Stimulated activated naive CD8-positive, alpha-beta T cell treated with anti-CD3 and anti-CD28 coated beads, Interleukin-15, amount 100 ng/mL, for 72 hours (primary cell): ENCODE data around the gene MCM3.
A peak's percentile ranks its signal among the peaks of the same experiment; 100 is the strongest.

Experiments used
- ATAC-seq: fragments of 150-1000 bp; cut with Tn5 transposase; 2 replicates; pipeline ENCODE4 v1.10.0; 2021; ENCODE audit warnings: mild to moderate bottlenecking, moderate library complexity
- DNase-seq, 2 donors: peaks; one replicate each; pipeline ENCODE4 v3.0.0; 2021 to 2022
- H3K27ac Mint-ChIP-seq, 2 donors: one replicate each; pipeline ENCODE4 v1.8.0; 2022; ENCODE audit warnings: mild to moderate bottlenecking in 2 of 2, mixed read lengths in 2 of 2, moderate library complexity in 2 of 2
- H3K27me3 Mint-ChIP-seq: one replicate; pipeline ENCODE4 v1.8.0; 2022; ENCODE audit warnings: mixed read lengths
- H3K4me1 Mint-ChIP-seq: one replicate; pipeline ENCODE4 v1.8.0; 2022; ENCODE audit warnings: mild to moderate bottlenecking, mixed read lengths
- H3K4me3 Mint-ChIP-seq, 2 donors: one replicate each; pipeline ENCODE4 v1.8.0; 2022; ENCODE audit warnings: mild to moderate bottlenecking in 2 of 2, mixed read lengths in 2 of 2, moderate library complexity in 1 of 2
- H3K9me3 Mint-ChIP-seq, 2 donors: one replicate each; pipeline ENCODE4 v1.8.0; 2022; ENCODE audit warnings: mixed read lengths in 2 of 2

MCM3 gene

GRCh38 chr6:52306972-52307870 is 22.7 kb upstream of the MCM3 start:
- peaks cover 75% of the 10 kb centered on the region for H3K4me1 Mint-ChIP-seq
- no peak for DNase-seq
- H3K9me3 Mint-ChIP-seq, result no peaks in the 10 kb centered on the region
- H3K27me3 Mint-ChIP-seq, result no peaks in the 10 kb centered on the region
- peak overlapping the region; percentile 93 to 96 for H3K27ac Mint-ChIP-seq
- ATAC-seq, result peak; percentile 32
- H3K4me3 Mint-ChIP-seq, result peak overlapping the region; percentile 76 to 84

- H3K4me3 Mint-ChIP-seq, result peak overlapping the region; percentile 71 to 76
- ATAC-seq (peak; percentile 24), DNase-seq (no peak)
- H3K27me3 Mint-ChIP-seq, result no peaks in the 10 kb centered on the region
- H3K27ac Mint-ChIP-seq, result peak overlapping the region; percentile 93 to 96
- H3K4me1 Mint-ChIP-seq, result peaks cover 86% of the 10 kb centered on the region
- H3K9me3 Mint-ChIP-seq, result peaks cover 0 to 4% of the 10 kb centered on the region in 2 donors
Measured at GRCh38 chr6:52305948-52306767, 21.6 kb upstream of the MCM3 start.

GRCh38 chr6:52305411-52305810 is 20.9 kb upstream of the MCM3 start:
- H3K4me1 Mint-ChIP-seq, result peaks cover 93% of the 10 kb centered on the region

DNA sequence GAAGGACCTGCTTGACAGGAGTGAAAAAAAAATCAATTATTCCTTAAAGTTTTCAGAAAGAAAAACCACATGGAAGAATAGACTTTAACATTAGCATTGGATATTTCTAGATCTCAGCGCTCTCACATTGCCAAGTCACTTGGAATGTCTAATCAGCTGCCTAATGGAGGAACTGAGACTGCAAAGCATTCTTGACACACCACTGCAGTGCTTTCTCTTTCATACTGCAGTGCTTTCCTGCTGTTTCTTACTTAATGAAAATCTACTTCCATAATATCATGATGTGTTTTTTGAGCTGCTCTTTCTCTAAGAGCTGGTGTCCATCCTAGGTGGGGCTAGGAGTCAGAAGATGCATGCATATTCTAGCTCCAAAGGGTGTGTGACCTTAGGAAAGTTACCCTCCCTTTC is 20.4 kb upstream of the MCM3 start:
- Mint-ChIP-seq H3K27me3 (no peaks in the 10 kb centered on the region), H3K27ac (peak overlapping the region; percentile 79 to 96), H3K9me3 (peaks cover 0 to 7% of the 10 kb centered on the region in 2 donors), H3K4me1 (peaks cover 95% of the 10 kb centered on the region), H3K4me3 (peak overlapping the region; percentile 71 to 76)
- ATAC-seq (no peak), DNase-seq (no peak)

More at GRCh38 chr6:52305411-52305810, 20.9 kb upstream of the MCM3 start:
- H3K4me3 Mint-ChIP-seq, result peak overlapping the region; percentile 71 to 76
- peak overlapping the region; percentile 93 to 96 for H3K27ac Mint-ChIP-seq
- DNase-seq (no peak), ATAC-seq (no peak)
- peaks cover 0 to 7% of the 10 kb centered on the region in 2 donors for H3K9me3 Mint-ChIP-seq
- H3K27me3 Mint-ChIP-seq, result no peaks in the 10 kb centered on the region

DNA sequence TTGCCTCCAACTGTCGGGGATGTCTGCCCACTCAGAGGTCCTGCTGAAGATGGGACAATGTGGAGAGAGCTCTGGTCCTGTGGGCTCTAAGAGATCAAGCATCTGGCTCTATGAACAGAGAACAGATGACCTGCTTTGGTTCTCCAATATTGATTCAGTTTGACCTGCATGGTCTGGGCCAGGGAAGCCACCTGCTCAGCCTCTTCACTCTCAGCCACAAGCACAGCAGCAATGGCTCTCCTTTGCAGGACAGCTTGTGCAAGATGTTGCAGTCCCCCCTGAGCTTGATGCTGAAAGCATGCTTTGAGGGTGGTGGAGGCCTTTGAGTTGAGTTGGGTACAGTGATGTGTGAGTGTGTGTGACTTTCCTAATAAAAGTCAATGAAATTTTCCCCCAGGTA is 18.6 kb upstream of the MCM3 start:
- DNase-seq, result no peak
- Mint-ChIP-seq H3K27me3 (no peaks in the 10 kb centered on the region), H3K4me1 (peaks cover 97% of the 10 kb centered on the region), H3K4me3 (no peak overlapping the region), H3K9me3 (peaks cover 0 to 7% of the 10 kb centered on the region in 2 donors), H3K27ac (peak overlapping the region in 1 of 2 donors; percentile 71)
- ATAC-seq, result no peak

DNA sequence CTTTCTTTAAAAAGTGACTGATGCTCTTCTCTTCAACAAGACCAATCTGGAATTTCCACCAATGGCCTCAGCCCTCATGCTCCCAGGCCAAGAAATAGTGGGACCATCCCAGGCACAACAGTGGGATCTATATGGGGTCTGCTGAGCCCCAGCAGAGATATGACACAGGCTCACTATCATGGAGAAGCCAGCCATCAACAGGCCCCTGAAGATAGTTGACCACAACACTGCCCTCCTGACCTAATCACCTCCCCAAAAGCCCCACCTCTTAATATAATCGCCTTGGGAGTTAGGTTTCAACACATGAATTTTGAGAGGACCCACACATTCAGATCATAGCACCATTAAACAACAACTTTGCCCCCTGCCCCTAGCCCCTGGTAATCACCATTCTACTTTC is 16.8 kb upstream of the MCM3 start:
- peaks cover 97% of the 10 kb centered on the region for H3K4me1 Mint-ChIP-seq
- H3K27ac Mint-ChIP-seq, result no peak overlapping the region
- H3K4me3 Mint-ChIP-seq, result no peak overlapping the region
- no peaks in the 10 kb centered on the region for H3K27me3 Mint-ChIP-seq
- peaks cover 0 to 7% of the 10 kb centered on the region in 2 donors for H3K9me3 Mint-ChIP-seq
- no peak for DNase-seq
- no peak for ATAC-seq

DNA sequence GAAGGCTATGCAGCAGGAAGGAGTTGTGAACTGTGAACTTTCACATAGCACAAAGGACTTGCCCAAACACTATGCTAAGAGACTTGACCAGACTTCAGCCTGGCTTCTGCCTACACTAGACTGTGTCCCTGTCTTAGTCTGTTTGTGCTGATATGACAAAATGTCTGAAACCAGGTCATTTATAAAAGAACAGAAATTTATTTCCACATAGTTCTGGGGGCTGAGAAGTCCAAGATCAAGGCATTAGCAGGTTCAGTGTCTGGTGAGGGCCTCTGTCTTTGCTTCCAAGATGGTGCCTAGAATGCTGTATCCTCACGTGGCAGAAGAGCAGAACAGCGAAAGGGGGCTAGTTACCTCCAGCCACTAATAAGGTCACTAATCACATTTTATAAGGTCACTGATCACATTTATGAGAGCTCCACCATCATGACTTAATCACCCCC is 16.0 kb upstream of the MCM3 start:
- Mint-ChIP-seq H3K27me3 (no peaks in the 10 kb centered on the region), H3K4me3 (no peak overlapping the region), H3K27ac (no peak overlapping the region), H3K4me1 (peaks cover 97% of the 10 kb centered on the region), H3K9me3 (peaks cover 7% of the 10 kb centered on the region in 2 donors)
- ATAC-seq (no peak), DNase-seq (no peak)

GRCh38 chr6:52299653-52300052 is 15.1 kb upstream of the MCM3 start:
- no peak for DNase-seq
- no peak overlapping the region for H3K4me3 Mint-ChIP-seq
- H3K27ac Mint-ChIP-seq, result no peak overlapping the region
- H3K27me3 Mint-ChIP-seq, result no peaks in the 10 kb centered on the region
- peaks cover 7 to 8% of the 10 kb centered on the region in 2 donors for H3K9me3 Mint-ChIP-seq
- H3K4me1 Mint-ChIP-seq, result peaks cover 94% of the 10 kb centered on the region
- no peak for ATAC-seq

- Mint-ChIP-seq H3K4me1 (peaks cover 83% of the 10 kb centered on the region), H3K4me3 (peak overlapping the region; percentile 57 to 60)
Measured at GRCh38 chr6:52297433-52297832, 12.9 kb upstream of the MCM3 start.

GRCh38 chr6:52293067-52293466 is 8.5 kb upstream of the MCM3 start:
- H3K4me1 Mint-ChIP-seq, result peaks cover 50% of the 10 kb centered on the region
- DNase-seq (no peak), ATAC-seq (no peak)
- H3K4me3 Mint-ChIP-seq, result no peak overlapping the region
- no peaks in the 10 kb centered on the region for H3K27me3 Mint-ChIP-seq
- peaks cover 0 to 8% of the 10 kb centered on the region in 2 donors for H3K9me3 Mint-ChIP-seq
- H3K27ac Mint-ChIP-seq, result no peak overlapping the region

More at GRCh38 chr6:52297433-52297832, 12.9 kb upstream of the MCM3 start:
- ATAC-seq (peak; percentile 14), DNase-seq (no peak)
- Mint-ChIP-seq H3K27ac (peak overlapping the region; percentile 83 to 93), H3K27me3 (no peaks in the 10 kb centered on the region), H3K9me3 (peaks cover 7 to 8% of the 10 kb centered on the region in 2 donors)

- Mint-ChIP-seq H3K9me3 (no peaks in the 10 kb centered on the region), H3K4me3 (no peak overlapping the region), H3K27ac (no peak overlapping the region), H3K4me1 (peaks cover 32% of the 10 kb centered on the region), H3K27me3 (no peaks in the 10 kb centered on the region)
- ATAC-seq (no peak), DNase-seq (no peak)
Measured at GRCh38 chr6:52288841-52289240, 4.3 kb upstream of the MCM3 start.

DNA sequence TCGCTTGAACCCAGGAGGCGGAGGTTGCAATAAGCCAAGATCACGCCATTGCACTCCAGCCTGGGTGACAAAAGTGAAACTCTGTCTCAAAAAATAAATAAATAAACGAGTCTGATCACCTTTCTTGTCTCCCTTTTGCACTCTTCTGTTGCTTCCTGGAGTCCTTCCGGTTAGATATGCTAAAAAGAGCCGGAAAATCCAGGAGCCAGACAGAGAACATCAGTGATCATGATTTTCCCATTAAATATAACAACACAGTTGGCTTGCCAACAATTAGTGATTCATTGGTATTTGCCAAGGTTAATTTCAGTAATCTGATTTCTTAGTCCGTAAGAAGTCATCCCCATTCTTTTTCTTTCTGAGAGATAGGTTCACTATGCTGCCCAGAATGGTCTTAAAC is 3.7 kb upstream of the MCM3 start:
- Mint-ChIP-seq H3K4me3 (no peak overlapping the region), H3K27me3 (no peaks in the 10 kb centered on the region), H3K9me3 (no peaks in the 10 kb centered on the region), H3K27ac (no peak overlapping the region), H3K4me1 (peaks cover 35% of the 10 kb centered on the region)
- ATAC-seq, result no peak
- DNase-seq, result no peak

DNA sequence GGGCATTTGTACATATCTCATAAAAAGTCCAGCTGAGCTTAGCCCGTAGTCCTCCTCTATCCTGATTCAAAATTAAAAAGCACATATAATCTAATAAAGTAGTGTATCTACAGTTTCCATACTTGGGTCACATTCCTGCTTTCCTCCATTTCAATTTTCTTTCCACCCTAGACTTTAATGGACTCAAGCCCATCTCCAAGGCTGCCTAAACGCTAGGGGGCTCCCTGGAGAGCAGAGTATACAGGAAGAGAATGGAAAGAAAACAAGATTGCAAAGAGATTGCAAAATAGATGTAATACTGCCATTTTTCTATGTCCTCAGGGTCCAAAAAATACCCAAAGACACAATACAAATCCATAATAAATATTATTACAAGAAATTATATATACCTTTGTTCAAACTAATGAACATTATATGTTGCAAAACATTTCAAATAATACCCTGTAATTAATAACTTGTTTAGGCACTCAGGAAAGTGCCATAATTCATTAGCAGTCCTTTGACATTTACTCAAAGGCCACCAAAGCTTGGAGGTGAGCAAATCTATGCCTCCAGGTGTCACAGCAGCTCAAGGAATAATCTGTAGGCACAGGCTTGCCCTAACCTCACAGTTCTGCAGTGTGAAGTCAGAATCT is 2.4 kb upstream of the MCM3 start:
- Mint-ChIP-seq H3K27me3 (no peaks in the 10 kb centered on the region), H3K9me3 (no peaks in the 10 kb centered on the region), H3K4me1 (peaks cover 43% of the 10 kb centered on the region), H3K4me3 (peak overlapping the region in 1 of 2 donors; percentile 44), H3K27ac (peak overlapping the region in 1 of 2 donors; percentile 55)
- DNase-seq, result peak; percentile 45 to 72
- no peak for ATAC-seq

- DNase-seq (no peak), ATAC-seq (peak; percentile 26)
- Mint-ChIP-seq H3K9me3 (no peaks in the 10 kb centered on the region), H3K27ac (peak overlapping the region in 1 of 2 donors; percentile 22), H3K4me1 (peaks cover 49% of the 10 kb centered on the region), H3K27me3 (no peaks in the 10 kb centered on the region), H3K4me3 (no peak overlapping the region)
Measured at GRCh38 chr6:52285177-52286068, 881 bp upstream of the MCM3 start.
